GM12891 (cell line): ENCODE data around the gene NIN.

Source experiments
- POLR2A ChIP-seq: IDR thresholded peaks from 2 replicates; pipeline ENCODE4 v1.6.1; 2011; ENCODE audit warnings: low read depth, low read length, control low read depth
- POLR2AphosphoS5 ChIP-seq: IDR thresholded peaks from 2 replicates; pipeline ENCODE4 v1.6.1; 2011; ENCODE audit warnings: low read depth, low read length, control low read depth
- SPI1 ChIP-seq: IDR thresholded peaks from 2 replicates; pipeline ENCODE4 v1.6.1; 2011; ENCODE audit warnings: low read depth, low read length, control low read depth
- TAF1 ChIP-seq: IDR thresholded peaks from 2 replicates; pipeline ENCODE4 v1.6.1; 2011; ENCODE audit warnings: low read depth, low read length, control low read depth

DNA sequence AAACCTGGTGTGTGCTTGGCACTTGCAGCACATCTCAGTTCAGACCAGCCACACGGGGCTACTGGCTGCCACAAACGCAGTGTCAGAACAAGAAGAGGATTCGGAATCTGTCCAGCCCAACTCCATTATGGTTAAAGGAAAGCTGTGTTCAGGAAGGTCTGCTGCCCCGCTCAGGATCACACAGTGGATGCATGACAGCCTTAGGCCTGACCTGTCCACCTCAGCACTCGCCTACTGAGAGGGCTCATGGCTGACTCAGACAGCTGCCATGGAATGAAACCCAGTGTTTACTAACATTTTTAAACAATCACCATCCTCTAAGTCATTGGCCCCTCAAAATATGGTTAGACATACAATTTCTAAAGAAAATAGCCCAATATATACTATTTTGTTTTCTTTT lies 5.6 kb upstream of the NIN start:
- TF ChIP-seq POLR2A (no peak), POLR2AphosphoS5 (no peak), SPI1 (no peak), TAF1 (no peak)
